Testis (tissue), 3 donors: ENCODE results near the gene SSBP2. TPM values are rescaled to one million over a fixed set of nuclear protein-coding genes. Genes with fewer than 3 reads are reported as not detected.

Experiments used
- DNase-seq: peaks from one replicate; pipeline ENCODE4 v3.0.0-alpha.2; 2019
- H3K27ac ChIP-seq, 2 donors: fragments of 200-600 bp; sonication (generic); one replicate each; pipeline ENCODE4 v1.5.1; 2019
- H3K27me3 ChIP-seq: fragments of 200-600 bp; sonication (generic); one replicate; pipeline ENCODE4 v1.5.1; 2019
- H3K36me3 ChIP-seq: fragments of 200-600 bp; sonication (generic); one replicate; pipeline ENCODE4 v1.5.1; 2017; ENCODE audit warnings: low read depth; ENCODE audit errors: missing control alignments
- H3K4me1 ChIP-seq: fragments of 200-600 bp; sonication (generic); one replicate; pipeline ENCODE4 v1.5.1; 2019
- H3K4me3 ChIP-seq, 2 donors: fragments of 200-600 bp; sonication (generic); one replicate each; pipeline ENCODE4 v1.5.1; 2017 to 2019
- H3K9me3 ChIP-seq: fragments of 200-600 bp; sonication (generic); one replicate; pipeline ENCODE4 v1.5.1; 2017
- CTCF ChIP-seq, 3 experiments: fragments of 450-650 bp in 2 of 3; fragments of 200-600 bp in 1 of 3; sonication (generic) in 1 of 3; IDR thresholded peaks; one replicate each; pipeline ENCODE4 v1.5.1; 2016 to 2019; ENCODE audit warnings: antibody characterized with exemption in 3 of 3, mild to moderate bottlenecking in 2 of 3, moderate library complexity in 1 of 3
- POLR2A ChIP-seq: fragments of 450-650 bp; IDR thresholded peaks from one replicate; pipeline ENCODE4 v1.6.1; 2017; ENCODE audit warnings: antibody characterized with exemption, mild to moderate bottlenecking, moderate library complexity
- WGBS, 2 donors: methylation state at CpG; one replicate each; pipeline ENCODE4 v1.1.5; 2018; 5-methylcytosine and 5-hydroxymethylcytosine counted together
- intact Hi-C: fragments of 100-400 bp; cut with DNase I; formaldehyde crosslinking; loops from one replicate; pipeline ENCODE4 v1.15.1; 2023; ENCODE audit warnings: low total_unique reads
- polyA plus RNA-seq: library from polyadenylated mRNA; stranded (reverse); fragments of 350-450 nt; fragmentation: Illumina TruSeq; extraction: RNeasy Lipid Tissue Mini Kit (QIAGEN cat#74804); gene quantifications from one replicate; pipeline ENCODE4 v1.2.3, GENCODE V29; 2014; ENCODE audit warnings: low read depth, low replicate concordance; ENCODE audit not compliant: insufficient read depth
- total RNA-seq, 2 donors: library from RNA; depleted of rRNA; stranded (reverse); fragments of >200 nt; gene quantifications; one replicate each; pipeline ENCODE4 v1.2.3, GENCODE V29; 2016

SSBP2 gene
- total and polyA plus RNA-seq, 3 donors from 2014 or later: 17.5 to 27.6 (median 22.7) TPM

GRCh38 chr5:81549123-81549522 lies 201.8 kb downstream of the SSBP2 start:
- H3K9me3 ChIP-seq: no peaks in the 10 kb centered on the region
- no peak for TF ChIP-seq POLR2A
- no peak for TF ChIP-seq CTCF (IDR thresholded peaks at IDR 0.05)
- WGBS, 2 donors: 98 to 99% methylated on average over 7 of the region's 7 CpGs
- H3K4me1 ChIP-seq: no peaks in the 10 kb centered on the region
- intact Hi-C loops: no loop called here
- H3K27ac ChIP-seq: no peak overlapping the region
- no peak for DNase-seq
- H3K27me3 ChIP-seq: no peaks in the 10 kb centered on the region
- no peaks in the 10 kb centered on the region for H3K36me3 ChIP-seq
- no peak overlapping the region for H3K4me3 ChIP-seq

- H3K36me3 ChIP-seq: no peaks in the 10 kb centered on the region
- H3K9me3 ChIP-seq: no peaks in the 10 kb centered on the region
- H3K4me3 ChIP-seq: no peak overlapping the region
- intact Hi-C loops: no loop called here
- H3K4me1 ChIP-seq: no peaks in the 10 kb centered on the region
- 95 to 98% methylated on average over 3 of the region's 3 CpGs for WGBS, 2 donors
- no peaks in the 10 kb centered on the region for H3K27me3 ChIP-seq
- no peak overlapping the region for H3K27ac ChIP-seq
- no peak for DNase-seq
- TF ChIP-seq CTCF (IDR thresholded peaks at IDR 0.05) (no peak), POLR2A (no peak)
Observed at GRCh38 chr5:81547001-81547400, 203.9 kb downstream of the SSBP2 start.

- Histone ChIP-seq H3K9me3 (no peaks in the 10 kb centered on the region), H3K4me1 (no peaks in the 10 kb centered on the region), H3K4me3 (no peak overlapping the region), H3K27ac (no peak overlapping the region), H3K36me3 (no peaks in the 10 kb centered on the region), H3K27me3 (no peaks in the 10 kb centered on the region)
- no peak for DNase-seq
- no peak for TF ChIP-seq POLR2A
- TF ChIP-seq CTCF (IDR thresholded peaks at IDR 0.05): no peak
- intact Hi-C loops: no loop called here
Observed at GRCh38 chr5:81545911-81546310, 205.0 kb downstream of the SSBP2 start.

GRCh38 chr5:81544351-81545018 lies 206.4 kb downstream of the SSBP2 start:
- no peak for TF ChIP-seq POLR2A
- TF ChIP-seq CTCF (IDR thresholded peaks at IDR 0.05): no peak
- intact Hi-C loops: no loop called here

GRCh38 chr5:81542242-81542641 lies 208.7 kb downstream of the SSBP2 start:
- Histone ChIP-seq H3K4me1 (no peaks in the 10 kb centered on the region), H3K27ac (no peak overlapping the region), H3K9me3 (no peaks in the 10 kb centered on the region), H3K27me3 (no peaks in the 10 kb centered on the region), H3K4me3 (no peak overlapping the region), H3K36me3 (no peaks in the 10 kb centered on the region)
- 92 to 100% methylated on average over 1 of the region's 1 CpG for WGBS, 2 donors
- no peak for TF ChIP-seq POLR2A
- no peak for TF ChIP-seq CTCF (IDR thresholded peaks at IDR 0.05)
- DNase-seq: no peak
- intact Hi-C loops: no loop called here

More at GRCh38 chr5:81544351-81545018, 206.4 kb downstream of the SSBP2 start:
- no peaks in the 10 kb centered on the region for H3K9me3 ChIP-seq
- no peaks in the 10 kb centered on the region for H3K27me3 ChIP-seq
- no peak overlapping the region for H3K27ac ChIP-seq
- no peaks in the 10 kb centered on the region for H3K36me3 ChIP-seq
- no peak for DNase-seq
- no peaks in the 10 kb centered on the region for H3K4me1 ChIP-seq
- no peak overlapping the region for H3K4me3 ChIP-seq
- 94 to 100% methylated on average over 1 of the region's 1 CpG for WGBS, 2 donors
